Erythroblast (primary cell): ENCODE results near the gene SLC19A1.

ENCODE experiments used
- GATA1 ChIP-seq: IDR thresholded peaks from 2 replicates; pipeline ENCODE4 v1.6.1; 2011; ENCODE audit warnings: low read depth, mild to moderate bottlenecking, control low read depth, low read length, moderate library complexity
- POLR2A ChIP-seq: IDR thresholded peaks from 2 replicates; pipeline ENCODE4 v1.6.1; 2011; ENCODE audit warnings: mild to moderate bottlenecking, low read length

DNA sequence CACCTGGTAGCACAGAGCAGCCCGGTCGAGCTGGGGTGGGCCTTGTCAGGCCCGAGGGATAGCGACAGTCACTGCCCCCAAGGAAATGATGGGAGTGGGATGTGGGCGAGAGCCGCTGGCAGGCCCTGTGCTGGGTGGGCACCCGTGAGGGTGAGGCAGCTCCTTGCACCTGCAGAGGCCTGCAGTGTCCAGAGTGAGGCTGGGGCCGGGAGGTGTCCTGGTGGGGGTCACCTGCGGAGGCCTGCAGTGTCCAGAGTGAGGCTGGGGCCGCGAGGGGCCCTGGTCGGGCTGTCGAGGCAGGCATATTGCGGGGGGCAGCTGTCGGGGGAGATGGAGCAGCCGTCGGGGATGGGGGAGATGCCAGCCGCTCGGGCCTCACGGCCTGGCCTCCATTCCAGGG, 49.5 kb downstream of the SLC19A1 start:
- no peak for TF ChIP-seq POLR2A
- TF ChIP-seq GATA1: no peak
